Measurements from ENCODE around the gene FXYD5.
"Not testable (repeated sequence)": the region's sequence is repeated elsewhere in the genome, so short reads cannot be mapped to it uniquely, and the experiment has no call there.

Gene FXYD5

GRCh38 chr19:35125749-35126623 is 28.5 kb upstream of the FXYD5 start:
- DNase-seq (ENCODE audit: low read depth), result no peak
- TF ChIP-seq CTCF (IDR thresholded peaks at IDR 0.05; ENCODE audit: low read depth, low read length, missing control alignments), result no peak
- H3K4me3 ChIP-seq (ENCODE audit: low read depth, low read length), result no peak overlapping the region

GRCh38 chr19:35126624-35126959 is 27.9 kb upstream of the FXYD5 start:
- TF ChIP-seq CTCF (IDR thresholded peaks at IDR 0.05; ENCODE audit: low read depth, low read length, missing control alignments), result no peak
- no peak overlapping the region for H3K4me3 ChIP-seq (ENCODE audit: low read depth, low read length)
- no peak for DNase-seq (ENCODE audit: low read depth)

- H3K4me3 ChIP-seq (ENCODE audit: low read depth, low read length), result no peak overlapping the region
- DNase-seq (ENCODE audit: low read depth), result no peak
- no peak for TF ChIP-seq CTCF (IDR thresholded peaks at IDR 0.05; ENCODE audit: low read depth, low read length, missing control alignments)
Observed at GRCh38 chr19:35127871-35128270, 26.7 kb upstream of the FXYD5 start.

- DNase-seq (ENCODE audit: low read depth), result no peak
- TF ChIP-seq CTCF (IDR thresholded peaks at IDR 0.05; ENCODE audit: low read depth, low read length, missing control alignments), result no peak
- H3K4me3 ChIP-seq (ENCODE audit: low read depth, low read length), result no peak overlapping the region
Observed at GRCh38 chr19:35128398-35129057, 26.0 kb upstream of the FXYD5 start.

GRCh38 chr19:35129724-35130274 is 24.7 kb upstream of the FXYD5 start:
- not testable (repeated sequence) for DNase-seq (ENCODE audit: low read depth); H3K4me3 ChIP-seq (ENCODE audit: low read depth, low read length)

GRCh38 chr19:35130761-35131720 is 23.5 kb upstream of the FXYD5 start:
- H3K4me3 ChIP-seq (ENCODE audit: low read depth, low read length), result no peak overlapping the region
- no peak for TF ChIP-seq CTCF (IDR thresholded peaks at IDR 0.05; ENCODE audit: low read depth, low read length, missing control alignments)
- no peak for DNase-seq (ENCODE audit: low read depth)

GRCh38 chr19:35132254-35132653 is 22.3 kb upstream of the FXYD5 start:
- TF ChIP-seq CTCF (IDR thresholded peaks at IDR 0.05; ENCODE audit: low read depth, low read length, missing control alignments), result no peak

More at GRCh38 chr19:35132254-35132653, 22.3 kb upstream of the FXYD5 start:
- no peak overlapping the region for H3K4me3 ChIP-seq (ENCODE audit: low read depth, low read length)
- no peak for DNase-seq (ENCODE audit: low read depth)

Measured in GM12864 (cell line).